ENCODE data around the gene SPIN2B. TPM values are rescaled to one million over a fixed set of nuclear protein-coding genes. Genes with fewer than 3 reads are reported as not detected.

Gene SPIN2B
- total and polyA plus RNA-seq, 2 of the 13 experiments (the other 11 are each of a cell fraction or from before 2014, with no cell fraction given) = 7.9 to 10.4 TPM

DNA sequence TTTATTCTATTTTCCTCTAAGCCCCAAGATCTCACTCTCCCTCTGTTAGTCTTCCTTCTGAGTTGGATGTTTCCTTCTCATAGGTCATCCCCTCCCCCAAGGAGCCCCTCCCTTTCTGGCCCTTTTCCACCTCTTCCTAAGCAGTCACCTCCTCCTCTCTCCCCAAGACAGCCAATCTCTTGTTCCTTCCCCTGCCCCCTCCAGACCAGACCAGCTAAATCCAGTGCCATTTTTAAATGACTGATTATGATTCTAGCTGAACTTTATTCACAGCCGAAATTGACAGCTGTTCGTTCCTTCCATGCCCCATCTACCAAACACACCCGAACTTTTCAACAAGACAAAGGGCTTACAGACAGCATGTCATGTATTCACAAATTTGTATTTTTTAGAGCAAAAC lies 13.9 kb upstream of the SPIN2B start (continued):
- TF ChIP-seq, protein P1, sequence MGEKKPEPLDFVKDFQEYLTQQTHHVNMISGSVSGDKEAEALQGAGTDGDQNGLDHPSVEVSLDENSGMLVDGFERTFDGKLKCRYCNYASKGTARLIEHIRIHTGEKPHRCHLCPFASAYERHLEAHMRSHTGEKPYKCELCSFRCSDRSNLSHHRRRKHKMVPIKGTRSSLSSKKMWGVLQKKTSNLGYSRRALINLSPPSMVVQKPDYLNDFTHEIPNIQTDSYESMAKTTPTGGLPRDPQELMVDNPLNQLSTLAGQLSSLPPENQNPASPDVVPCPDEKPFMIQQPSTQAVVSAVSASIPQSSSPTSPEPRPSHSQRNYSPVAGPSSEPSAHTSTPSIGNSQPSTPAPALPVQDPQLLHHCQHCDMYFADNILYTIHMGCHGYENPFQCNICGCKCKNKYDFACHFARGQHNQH (CRISPR knock-in tag; IDR thresholded peaks at IDR 0.05) = no peak
- no peak for TF ChIP-seq ZNF660 (CRISPR knock-in tag; IDR thresholded peaks at IDR 0.05; ENCODE audit: borderline replicate concordance, low read depth)
- no peak for TF ChIP-seq ZNF530 (CRISPR knock-in tag; IDR thresholded peaks at IDR 0.05; ENCODE audit: low read depth)
- TF ChIP-seq, protein P2, sequence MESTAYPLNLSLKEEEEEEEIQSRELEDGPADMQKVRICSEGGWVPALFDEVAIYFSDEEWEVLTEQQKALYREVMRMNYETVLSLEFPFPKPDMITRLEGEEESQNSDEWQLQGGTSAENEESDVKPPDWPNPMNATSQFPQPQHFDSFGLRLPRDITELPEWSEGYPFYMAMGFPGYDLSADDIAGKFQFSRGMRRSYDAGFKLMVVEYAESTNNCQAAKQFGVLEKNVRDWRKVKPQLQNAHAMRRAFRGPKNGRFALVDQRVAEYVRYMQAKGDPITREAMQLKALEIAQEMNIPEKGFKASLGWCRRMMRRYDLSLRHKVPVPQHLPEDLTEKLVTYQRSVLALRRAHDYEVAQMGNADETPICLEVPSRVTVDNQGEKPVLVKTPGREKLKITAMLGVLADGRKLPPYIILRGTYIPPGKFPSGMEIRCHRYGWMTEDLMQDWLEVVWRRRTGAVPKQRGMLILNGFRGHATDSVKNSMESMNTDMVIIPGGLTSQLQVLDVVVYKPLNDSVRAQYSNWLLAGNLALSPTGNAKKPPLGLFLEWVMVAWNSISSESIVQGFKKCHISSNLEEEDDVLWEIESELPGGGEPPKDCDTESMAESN (CRISPR knock-in tag; conservative IDR thresholded peaks at IDR 0.05) = no peak
- no peak for TF ChIP-seq ZSCAN31 (CRISPR knock-in tag; IDR thresholded peaks at IDR 0.05; ENCODE audit: low read depth)
- no peak for TF ChIP-seq ZNF790 (CRISPR knock-in tag; IDR thresholded peaks at IDR 0.05; ENCODE audit: borderline replicate concordance)
- TF ChIP-seq RBFOX2 (IDR thresholded peaks at IDR 0.05; ENCODE audit: low read depth, low read length) = no peak
- no peak for TF ChIP-seq ATF1 (CRISPR knock-in tag; IDR thresholded peaks at IDR 0.05)

DNA sequence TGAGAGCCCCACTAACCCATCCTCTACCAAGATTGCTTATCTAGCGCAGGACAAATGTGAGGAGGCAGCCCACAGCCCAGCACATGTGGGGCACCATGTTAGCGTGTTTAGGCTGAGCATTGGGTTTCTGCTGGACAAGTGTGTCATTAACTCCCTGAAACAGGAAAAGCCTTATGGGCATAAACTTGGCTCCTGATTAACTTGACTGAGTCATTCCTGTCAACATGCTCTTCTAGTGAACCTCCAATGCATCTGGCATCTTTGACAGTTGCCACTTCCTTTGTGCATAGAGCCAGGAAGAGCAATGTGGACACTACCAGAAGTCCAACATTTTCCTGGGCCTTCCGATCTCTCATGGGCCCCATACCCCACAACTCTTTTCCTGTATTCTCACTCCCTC lies 13.4 kb upstream of the SPIN2B start:
- no TSS peak for BruUV-seq (replicated peaks)
- no peaks in the 10 kb centered on the region for H3K36me3 ChIP-seq (replicated peaks in 1 of 2; ENCODE audit: control insufficient read depth in 1 of 2, insufficient read depth in 2 of 2, low read length in 2 of 2)
- POLR2A ChIA-PET = no interaction called here
- FAIRE-seq = no peak
- H3K4me1 ChIP-seq (ENCODE audit: insufficient read depth, low read length) = peaks cover 4% of the 10 kb centered on the region; the same call in 1 of the 2 replicates
- no peak for DNase-seq (ENCODE audit: low spot score)
- H3K4me2 ChIP-seq (ENCODE audit: low read depth, low read length) = no peak overlapping the region
- CTCF ChIA-PET (ENCODE audit: low intra/inter-chr PET ratio, low total read pairs) = no interaction called here
- no peak for ATAC-seq
- WGBS (ENCODE audit: low lambda C conversion rate) = 100% methylated on average over 1 of the region's 3 CpGs
- no peaks in the 10 kb centered on the region for H3K27me3 ChIP-seq (ENCODE audit: control insufficient read depth in 1 of 2, insufficient read depth in 2 of 2, low read length in 2 of 2)
- intact Hi-C loops (cut with micrococcal nuclease; ENCODE audit: unreplicated experiment) = no loop called here
- in situ Hi-C loops (cut with HindIII; ENCODE audit: extremely low pct_ligation_motif_present, low pct_unique_long_range_greater_than_20kb) = no loop called here
- H3K79me2 ChIP-seq (ENCODE audit: insufficient read depth, low read length) = no peaks in the 10 kb centered on the region
- no peak overlapping the region for H3K9ac ChIP-seq (ENCODE audit: insufficient read depth, low read depth, low read length)
- no peaks in the 10 kb centered on the region for H3K9me3 ChIP-seq (ENCODE audit: low read length)
- no peak overlapping the region for H2AFZ ChIP-seq (ENCODE audit: low read length)
- TF ChIP-seq CHD4 (IDR thresholded peaks at IDR 0.05; ENCODE audit: borderline replicate concordance, low read length) (no peak), ZFYVE20 (CRISPR knock-in tag; IDR thresholded peaks at IDR 0.05; ENCODE audit: borderline replicate concordance, low read depth) (no peak), ZNF121 (CRISPR knock-in tag; IDR thresholded peaks at IDR 0.05) (no peak), YY1 (IDR thresholded peaks at IDR 0.05; ENCODE audit: insufficient read depth, insufficient replicate concordance, low read depth, low read length) (no peak)
- no peaks in the 10 kb centered on the region for H4K20me1 ChIP-seq (ENCODE audit: insufficient read depth, low read length)
- H3K4me3 ChIP-seq (replicated peaks in 1 of 3; ENCODE audit: insufficient read depth in 1 of 3, low read depth in 2 of 3, low read length in 3 of 3) = no peak overlapping the region
- no peak overlapping the region for H3K27ac ChIP-seq (ENCODE audit: extremely low read length, insufficient read depth, low read length)
